ENCODE measurements around the gene MTURN.
"Not testable (repeated sequence)": the region's sequence is repeated elsewhere in the genome, so short reads cannot be mapped to it uniquely, and the experiment has no call there.

The MTURN gene

GRCh38 chr7:30181211-30181610, 46.4 kb downstream of the MTURN start:
- DNase-seq = peak; percentile 85

GRCh38 chr7:30181736-30182522, 47.1 kb downstream of the MTURN start:
- no peak for DNase-seq

- DNase-seq = no peak
Measured at GRCh38 chr7:30182814-30183213, 48.0 kb downstream of the MTURN start.

GRCh38 chr7:30183749-30184369, 49.1 kb downstream of the MTURN start:
- DNase-seq = no peak

GRCh38 chr7:30184791-30185487, 50.2 kb downstream of the MTURN start:
- no peak for DNase-seq

GRCh38 chr7:30185496-30185895, 50.7 kb downstream of the MTURN start:
- no peak for DNase-seq

GRCh38 chr7:30186725-30187124, 51.9 kb downstream of the MTURN start:
- DNase-seq = no peak

- no peak for DNase-seq
Measured at GRCh38 chr7:30187513-30187912, 52.7 kb downstream of the MTURN start.

GRCh38 chr7:30188381-30188780, 53.6 kb downstream of the MTURN start:
- DNase-seq = not testable (repeated sequence)

GRCh38 chr7:30188811-30189210, 54.0 kb downstream of the MTURN start:
- peak; percentile 76 for DNase-seq

- DNase-seq = no peak
Measured at GRCh38 chr7:30191809-30192208, 57.0 kb downstream of the MTURN start.

GRCh38 chr7:30193336-30193943, 58.7 kb downstream of the MTURN start:
- DNase-seq = no peak

- peak; percentile 4 for DNase-seq
Measured at GRCh38 chr7:30196408-30196807, 61.6 kb downstream of the MTURN start.

- DNase-seq = no peak
Measured at GRCh38 chr7:30197438-30197837, 62.7 kb downstream of the MTURN start.

- no peak for DNase-seq
Measured at GRCh38 chr7:30199271-30199670, 64.5 kb downstream of the MTURN start.

- DNase-seq = no peak
Measured at GRCh38 chr7:30200591-30200990, 65.8 kb downstream of the MTURN start.

GRCh38 chr7:30201161-30201666, 66.4 kb downstream of the MTURN start:
- DNase-seq = no peak

- DNase-seq = no peak
Measured at GRCh38 chr7:30201921-30202320, 67.1 kb downstream of the MTURN start.

GRCh38 chr7:30202671-30203070, 67.9 kb downstream of the MTURN start:
- DNase-seq = no peak

GRCh38 chr7:30206491-30206890, 71.7 kb downstream of the MTURN start:
- DNase-seq = peak; percentile 90

GRCh38 chr7:30206942-30207341, 72.2 kb downstream of the MTURN start:
- DNase-seq = no peak

GRCh38 chr7:30207376-30207775, 72.6 kb downstream of the MTURN start:
- no peak for DNase-seq

- DNase-seq = no peak
Measured at GRCh38 chr7:30209951-30210350, 75.2 kb downstream of the MTURN start.
